Skeletal muscle cell (primary cell): ENCODE measurements around the gene IPO8.
"Not testable (repeated sequence)": the region's sequence is repeated elsewhere in the genome, so short reads cannot be mapped to it uniquely, and the experiment has no call there.

Experiments
- DNase-seq: peaks from one replicate; pipeline ENCODE4 v3.0.0-alpha.2; 2010; ENCODE audit warnings: low read depth
- H3K4me3 ChIP-seq: 2 replicates; pipeline ENCODE4 v1.5.1; 2011; ENCODE audit warnings: low read depth, mild to moderate bottlenecking, control low read depth, low read length, moderate library complexity

Gene IPO8

GRCh38 chr12:30692470-30692869 lies 3.2 kb downstream of the IPO8 start:
- DNase-seq, result no peak
- no peak overlapping the region for H3K4me3 ChIP-seq

- DNase-seq, result peak; percentile 59
- H3K4me3 ChIP-seq, result no peak overlapping the region
Measured at GRCh38 chr12:30691122-30691879, 4.4 kb downstream of the IPO8 start.

GRCh38 chr12:30687265-30687986 lies 8.2 kb downstream of the IPO8 start:
- no peak for DNase-seq
- no peak overlapping the region for H3K4me3 ChIP-seq

GRCh38 chr12:30679241-30679640 lies 16.4 kb downstream of the IPO8 start:
- H3K4me3 ChIP-seq, result no peak overlapping the region
- DNase-seq, result no peak

GRCh38 chr12:30678221-30678620 lies 17.4 kb downstream of the IPO8 start:
- DNase-seq, result no peak
- no peak overlapping the region for H3K4me3 ChIP-seq

GRCh38 chr12:30661210-30661609 lies 34.5 kb downstream of the IPO8 start:
- no peak overlapping the region for H3K4me3 ChIP-seq

GRCh38 chr12:30652034-30652696 lies 43.5 kb downstream of the IPO8 start:
- DNase-seq, result no peak
- H3K4me3 ChIP-seq, result no peak overlapping the region

More at GRCh38 chr12:30661210-30661609, 34.5 kb downstream of the IPO8 start:
- no peak for DNase-seq

GRCh38 chr12:30646821-30647220 lies 48.8 kb downstream of the IPO8 start:
- no peak for DNase-seq
- no peak overlapping the region for H3K4me3 ChIP-seq

- H3K4me3 ChIP-seq, result no peak overlapping the region
- peak; percentile 9 for DNase-seq
Measured at GRCh38 chr12:30643366-30643765, 52.3 kb downstream of the IPO8 start.

GRCh38 chr12:30640392-30640791 lies 55.3 kb downstream of the IPO8 start:
- H3K4me3 ChIP-seq, result no peak overlapping the region
- DNase-seq, result no peak

GRCh38 chr12:30635385-30635784 lies 60.3 kb downstream of the IPO8 start:
- H3K4me3 ChIP-seq, result no peak overlapping the region
- no peak for DNase-seq

GRCh38 chr12:30631740-30632139 lies 63.9 kb downstream of the IPO8 start:
- no peak overlapping the region for H3K4me3 ChIP-seq
- no peak for DNase-seq

GRCh38 chr12:30630979-30631285 lies 64.7 kb downstream of the IPO8 start:
- H3K4me3 ChIP-seq, result no peak overlapping the region
- DNase-seq, result no peak

- DNase-seq, result no peak
- no peak overlapping the region for H3K4me3 ChIP-seq
Measured at GRCh38 chr12:30630076-30630978, 65.3 kb downstream of the IPO8 start.

GRCh38 chr12:30626847-30627246 lies 68.8 kb downstream of the IPO8 start:
- no peak overlapping the region for H3K4me3 ChIP-seq
- no peak for DNase-seq

- no peak for DNase-seq
- H3K4me3 ChIP-seq, result no peak overlapping the region
Measured at GRCh38 chr12:30624009-30624408, 71.7 kb downstream of the IPO8 start.

GRCh38 chr12:30622509-30622908 lies 73.2 kb downstream of the IPO8 start:
- DNase-seq, result peak; percentile 25
- H3K4me3 ChIP-seq, result no peak overlapping the region

- not testable (repeated sequence) for DNase-seq, H3K4me3 ChIP-seq
Measured at GRCh38 chr12:30621663-30622241, 73.9 kb downstream of the IPO8 start.

- no peak for DNase-seq
- no peak overlapping the region for H3K4me3 ChIP-seq
Measured at GRCh38 chr12:30617346-30618016, 78.2 kb downstream of the IPO8 start.
